GM06990 (cell line): ENCODE results near the gene OPRL1.

Source experiments
- DNase-seq: peaks from one replicate; pipeline ENCODE4 v3.0.0-alpha.2; 2011; ENCODE audit not compliant: insufficient read length; ENCODE audit errors: extremely low read depth
- H3K27me3 ChIP-seq: replicated peaks from 2 replicates; pipeline ENCODE4 v1.6.0; 2011; ENCODE audit warnings: low read length; ENCODE audit not compliant: control insufficient read depth, insufficient read depth
- H3K36me3 ChIP-seq: 2 replicates; pipeline ENCODE4 v1.5.1; 2011; ENCODE audit warnings: low read length; ENCODE audit not compliant: control insufficient read depth, insufficient read depth
- H3K4me3 ChIP-seq: replicated peaks from 2 replicates; pipeline ENCODE4 v1.5.1; 2011; ENCODE audit warnings: low read depth, mild to moderate bottlenecking, control low read depth, low read length
- TF ChIP-seq, protein P1 (sequence below): IDR thresholded peaks from 2 replicates; pipeline ENCODE4 v1.5.1; 2011; ENCODE audit warnings: low read length, control low read depth, mild to moderate bottlenecking, inconsistent platforms; ENCODE audit not compliant: insufficient read depth, poor library complexity, severe bottlenecking

Gene OPRL1

DNA sequence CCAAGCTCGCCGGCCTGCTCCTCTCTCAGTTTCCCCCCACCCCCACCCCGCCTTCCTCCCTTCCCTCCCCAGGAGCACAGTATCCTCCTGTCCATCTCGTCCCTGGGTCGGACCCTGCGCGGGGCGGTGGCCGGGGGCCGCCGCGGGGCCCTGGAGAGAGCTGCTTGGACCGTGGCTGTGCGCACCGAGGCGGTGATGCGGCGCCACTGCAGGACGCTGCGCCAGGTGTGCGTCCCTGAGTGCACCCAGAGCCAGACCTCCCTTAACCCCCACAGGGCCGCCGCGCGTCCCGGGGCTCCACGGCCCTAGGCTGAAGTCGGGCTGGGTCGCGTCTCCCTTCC is 41.7 kb upstream of the OPRL1 start:
- DNase-seq = no peak
- Histone ChIP-seq H3K4me3 (peak overlapping the region; percentile 66), H3K27me3 (no peaks in the 10 kb centered on the region), H3K36me3 (peaks cover 3% of the 10 kb centered on the region)
- TF ChIP-seq, protein P1, sequence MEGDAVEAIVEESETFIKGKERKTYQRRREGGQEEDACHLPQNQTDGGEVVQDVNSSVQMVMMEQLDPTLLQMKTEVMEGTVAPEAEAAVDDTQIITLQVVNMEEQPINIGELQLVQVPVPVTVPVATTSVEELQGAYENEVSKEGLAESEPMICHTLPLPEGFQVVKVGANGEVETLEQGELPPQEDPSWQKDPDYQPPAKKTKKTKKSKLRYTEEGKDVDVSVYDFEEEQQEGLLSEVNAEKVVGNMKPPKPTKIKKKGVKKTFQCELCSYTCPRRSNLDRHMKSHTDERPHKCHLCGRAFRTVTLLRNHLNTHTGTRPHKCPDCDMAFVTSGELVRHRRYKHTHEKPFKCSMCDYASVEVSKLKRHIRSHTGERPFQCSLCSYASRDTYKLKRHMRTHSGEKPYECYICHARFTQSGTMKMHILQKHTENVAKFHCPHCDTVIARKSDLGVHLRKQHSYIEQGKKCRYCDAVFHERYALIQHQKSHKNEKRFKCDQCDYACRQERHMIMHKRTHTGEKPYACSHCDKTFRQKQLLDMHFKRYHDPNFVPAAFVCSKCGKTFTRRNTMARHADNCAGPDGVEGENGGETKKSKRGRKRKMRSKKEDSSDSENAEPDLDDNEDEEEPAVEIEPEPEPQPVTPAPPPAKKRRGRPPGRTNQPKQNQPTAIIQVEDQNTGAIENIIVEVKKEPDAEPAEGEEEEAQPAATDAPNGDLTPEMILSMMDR = no peak

DNA sequence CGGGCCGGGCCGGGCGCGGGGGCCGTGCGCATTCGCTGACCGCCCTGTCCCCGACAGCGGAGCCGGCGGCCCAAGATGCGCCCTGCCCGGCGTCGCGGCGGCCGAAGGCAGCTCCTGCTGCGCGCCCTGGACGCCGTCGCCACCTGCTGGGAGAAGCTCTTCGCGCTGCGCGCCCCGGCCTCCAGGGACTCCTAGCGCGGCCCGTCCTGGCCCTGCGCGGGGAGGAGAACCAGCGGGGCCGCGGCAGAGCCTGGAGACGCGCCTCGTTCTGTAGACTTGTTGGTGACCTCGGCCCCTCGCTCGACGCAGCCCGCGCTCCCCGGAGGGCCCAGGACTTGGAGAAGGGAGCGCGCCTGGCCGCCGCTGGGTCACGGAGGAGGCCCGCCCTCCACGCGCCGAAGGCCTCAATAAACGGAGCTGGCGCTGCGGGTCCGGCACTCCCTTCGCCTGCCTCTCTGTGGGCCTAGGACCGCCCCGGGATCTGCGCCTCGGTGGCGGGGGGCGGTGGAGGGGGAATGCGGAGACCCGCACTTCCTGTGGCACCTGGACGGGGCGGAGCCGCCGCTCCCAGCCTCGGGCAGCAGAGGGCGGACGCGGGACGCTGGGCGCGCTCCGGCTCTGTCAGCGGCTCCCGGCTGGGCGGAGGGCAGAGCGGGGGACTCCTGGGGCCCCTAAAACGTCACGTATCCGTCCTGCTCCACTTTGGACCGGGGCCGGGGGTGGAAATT is 41.2 kb upstream of the OPRL1 start:
- peak; percentile 85 for DNase-seq
- TF ChIP-seq, protein P1 = peak; percentile 58
- Histone ChIP-seq H3K27me3 (no peaks in the 10 kb centered on the region), H3K36me3 (peaks cover 3% of the 10 kb centered on the region), H3K4me3 (peak overlapping the region; percentile 66)

DNA sequence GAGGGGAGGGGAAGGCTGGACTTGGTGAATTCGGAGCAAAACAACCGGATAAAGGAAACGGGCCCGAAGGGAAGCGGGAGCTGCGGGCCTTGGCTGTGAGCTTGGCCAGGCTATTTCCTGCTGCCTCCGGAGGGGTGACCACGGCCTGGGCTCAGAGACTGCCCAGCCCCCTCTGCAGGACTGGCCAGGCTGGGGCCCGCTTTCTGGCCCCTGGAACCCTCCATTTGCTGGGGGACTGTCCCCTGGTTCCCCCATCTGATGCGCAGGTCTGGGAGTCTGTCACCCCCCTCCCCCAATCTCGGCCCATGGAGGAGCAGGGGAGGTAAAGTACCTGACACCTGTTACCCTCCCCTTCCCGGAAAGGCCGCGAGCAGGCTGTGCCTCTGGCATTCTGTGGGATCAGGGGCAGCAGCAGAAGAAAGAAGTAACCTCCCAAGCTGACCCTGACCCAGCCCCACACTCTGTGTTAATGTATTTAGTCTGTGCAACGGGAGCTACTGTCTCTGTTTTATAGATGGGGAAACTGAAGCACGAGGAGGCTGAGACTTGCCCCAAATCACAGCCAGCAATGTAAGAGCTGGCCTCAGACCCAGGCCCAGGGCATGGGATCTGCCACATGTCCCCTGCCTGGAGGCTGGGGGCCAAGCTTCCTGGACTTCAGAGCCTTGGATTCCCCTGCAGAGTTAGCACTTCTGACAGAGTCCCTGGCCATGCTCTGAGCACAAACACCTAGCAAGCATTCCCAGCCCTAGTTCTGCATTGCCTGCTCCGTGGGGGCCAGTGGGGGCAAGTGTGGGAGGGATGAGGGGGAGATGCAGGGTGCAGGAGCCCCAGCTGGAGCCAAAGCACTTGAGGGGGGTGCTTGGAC is 40.4 kb upstream of the OPRL1 start:
- H3K4me3 ChIP-seq = peak overlapping the region; percentile 66
- TF ChIP-seq, protein P1 = no peak
- H3K27me3 ChIP-seq = no peaks in the 10 kb centered on the region
- no peaks in the 10 kb centered on the region; the same call in 1 of the 2 replicates for H3K36me3 ChIP-seq
- DNase-seq = no peak

DNA sequence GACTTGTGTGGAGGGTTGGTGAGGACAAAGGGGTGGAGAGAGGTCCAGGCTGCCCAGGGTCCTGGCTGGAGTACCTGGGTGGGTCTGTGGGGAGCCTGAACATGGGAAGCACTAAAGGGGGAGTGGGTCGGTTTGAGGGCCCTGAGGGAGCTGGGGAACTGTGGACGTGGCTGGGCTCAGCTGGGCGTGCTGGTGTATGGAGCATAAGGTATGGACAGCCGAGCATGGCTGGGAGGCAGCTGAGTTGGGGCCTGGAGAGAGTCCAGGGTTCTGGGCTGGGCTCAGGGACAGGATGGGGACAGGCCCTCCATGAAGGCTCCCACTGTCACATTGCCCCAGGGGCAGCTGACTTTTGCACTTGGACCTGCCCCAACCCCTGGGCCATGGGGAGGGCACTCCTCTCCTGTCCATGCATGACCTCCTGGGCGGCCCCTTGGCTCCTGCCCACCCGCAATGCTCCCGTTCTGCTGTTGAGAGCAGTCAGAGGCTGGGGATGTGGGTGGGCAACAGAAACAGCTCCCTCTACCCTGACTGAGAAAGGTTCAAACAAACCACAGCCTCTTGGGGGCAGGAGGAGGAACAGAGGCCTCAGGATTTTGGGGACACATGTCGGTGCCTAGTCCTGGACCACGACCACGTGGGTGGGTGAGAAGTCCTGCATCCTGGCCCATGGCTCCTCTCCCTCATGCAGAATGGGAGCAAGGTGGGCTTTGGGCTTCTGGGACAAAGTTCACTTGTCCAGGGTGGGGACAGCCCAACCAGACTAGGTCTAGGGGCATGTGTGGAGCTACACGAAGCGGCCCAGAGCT is 39.4 kb upstream of the OPRL1 start:
- no peaks in the 10 kb centered on the region; the same call in 1 of the 2 replicates for H3K36me3 ChIP-seq
- no peak for DNase-seq
- H3K4me3 ChIP-seq = no peak overlapping the region
- TF ChIP-seq, protein P1 = no peak
- no peaks in the 10 kb centered on the region for H3K27me3 ChIP-seq

DNA sequence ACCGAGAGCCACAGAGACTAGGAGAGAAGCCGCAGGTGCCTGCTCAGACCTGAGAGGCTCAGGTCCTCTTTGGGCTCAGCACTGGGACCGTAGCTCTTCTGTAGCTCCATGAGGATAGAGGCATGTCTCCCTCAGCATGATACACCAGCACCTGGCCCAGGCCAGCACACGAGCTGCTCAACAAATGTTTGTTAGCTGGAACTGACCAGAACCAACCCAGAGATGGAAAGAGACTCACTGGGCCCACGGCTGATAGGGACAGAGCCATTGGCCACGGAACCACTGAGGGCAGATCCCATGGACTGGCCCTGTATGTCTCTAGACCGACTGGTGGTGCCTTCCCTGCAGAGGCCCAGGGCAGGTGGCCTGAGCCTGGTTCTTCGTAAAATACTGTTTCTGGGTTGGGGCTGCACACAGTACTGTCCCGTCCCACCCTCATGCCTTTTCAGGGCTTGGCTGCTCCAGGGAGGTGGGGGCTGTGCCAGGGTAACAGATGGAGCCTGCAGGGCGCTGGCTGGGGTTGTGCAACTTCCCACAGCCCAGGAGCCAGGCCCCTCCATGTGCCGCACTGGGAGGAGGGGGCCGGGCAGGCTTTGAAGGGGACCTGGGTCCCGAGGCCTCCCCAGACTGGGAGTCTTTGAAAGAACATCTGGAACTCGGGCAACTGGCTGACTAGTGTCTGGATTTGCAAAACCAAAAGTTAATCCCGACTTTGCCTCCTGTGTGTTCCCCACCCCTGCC is 38.7 kb upstream of the OPRL1 start:
- H3K36me3 ChIP-seq = no peaks in the 10 kb centered on the region
- H3K4me3 ChIP-seq = no peak overlapping the region
- no peaks in the 10 kb centered on the region; the same call in 1 of the 2 replicates for H3K27me3 ChIP-seq
- DNase-seq = no peak
- TF ChIP-seq, protein P1 = no peak
